ENCODE results near the gene FBXL17. TPM values are rescaled to one million over a fixed set of nuclear protein-coding genes. Genes with fewer than 3 reads are reported as not detected.

The FBXL17 gene
- total and polyA plus RNA-seq, 7 donors = 6.2 to 36.1 (median 30.3) TPM

DNA sequence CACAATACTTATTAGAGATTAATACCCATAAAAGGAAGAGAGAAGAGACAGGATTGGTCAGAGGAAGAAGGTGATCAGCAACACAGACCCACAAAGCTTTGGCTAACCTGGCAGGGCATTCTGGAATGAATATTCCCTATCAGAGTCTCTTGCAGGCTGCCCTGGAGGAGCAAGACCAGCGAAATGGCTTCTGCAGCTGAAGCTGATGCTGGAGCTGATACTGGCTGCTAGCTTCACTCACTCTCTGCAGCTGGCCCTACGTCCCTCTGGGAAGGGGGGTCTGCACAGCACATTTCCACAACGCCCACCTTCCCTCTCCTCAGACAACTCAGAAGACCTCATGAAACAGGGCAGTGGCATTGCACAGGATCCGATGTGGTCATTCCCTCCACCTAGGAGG lies 541.3 kb downstream of the FBXL17 start:
- no peak for DNase-seq
- Histone ChIP-seq H3K4me3 (no peak overlapping the region), H3K4me1 (no peaks in the 10 kb centered on the region), H3K9me3 (no peaks in the 10 kb centered on the region), H3K27me3 (ENCODE audit: insufficient read depth in 3 of 3, low read length in 2 of 3) (no peaks in the 10 kb centered on the region), H3K36me3 (ENCODE audit: insufficient read depth in 1 of 2, low read depth in 1 of 2) (no peaks in the 10 kb centered on the region), H3K27ac (no peak overlapping the region)
- TF ChIP-seq, protein P1, sequence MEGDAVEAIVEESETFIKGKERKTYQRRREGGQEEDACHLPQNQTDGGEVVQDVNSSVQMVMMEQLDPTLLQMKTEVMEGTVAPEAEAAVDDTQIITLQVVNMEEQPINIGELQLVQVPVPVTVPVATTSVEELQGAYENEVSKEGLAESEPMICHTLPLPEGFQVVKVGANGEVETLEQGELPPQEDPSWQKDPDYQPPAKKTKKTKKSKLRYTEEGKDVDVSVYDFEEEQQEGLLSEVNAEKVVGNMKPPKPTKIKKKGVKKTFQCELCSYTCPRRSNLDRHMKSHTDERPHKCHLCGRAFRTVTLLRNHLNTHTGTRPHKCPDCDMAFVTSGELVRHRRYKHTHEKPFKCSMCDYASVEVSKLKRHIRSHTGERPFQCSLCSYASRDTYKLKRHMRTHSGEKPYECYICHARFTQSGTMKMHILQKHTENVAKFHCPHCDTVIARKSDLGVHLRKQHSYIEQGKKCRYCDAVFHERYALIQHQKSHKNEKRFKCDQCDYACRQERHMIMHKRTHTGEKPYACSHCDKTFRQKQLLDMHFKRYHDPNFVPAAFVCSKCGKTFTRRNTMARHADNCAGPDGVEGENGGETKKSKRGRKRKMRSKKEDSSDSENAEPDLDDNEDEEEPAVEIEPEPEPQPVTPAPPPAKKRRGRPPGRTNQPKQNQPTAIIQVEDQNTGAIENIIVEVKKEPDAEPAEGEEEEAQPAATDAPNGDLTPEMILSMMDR (IDR thresholded peaks at IDR 0.05) = no peak
- no peak for ATAC-seq
- intact Hi-C loops (cut with DNase I) = no loop called here
- whole genome bisulfite sequencing, 3 donors = 63 to 72% (median 67%) methylated on average over 4 of the region's 4 CpGs

DNA sequence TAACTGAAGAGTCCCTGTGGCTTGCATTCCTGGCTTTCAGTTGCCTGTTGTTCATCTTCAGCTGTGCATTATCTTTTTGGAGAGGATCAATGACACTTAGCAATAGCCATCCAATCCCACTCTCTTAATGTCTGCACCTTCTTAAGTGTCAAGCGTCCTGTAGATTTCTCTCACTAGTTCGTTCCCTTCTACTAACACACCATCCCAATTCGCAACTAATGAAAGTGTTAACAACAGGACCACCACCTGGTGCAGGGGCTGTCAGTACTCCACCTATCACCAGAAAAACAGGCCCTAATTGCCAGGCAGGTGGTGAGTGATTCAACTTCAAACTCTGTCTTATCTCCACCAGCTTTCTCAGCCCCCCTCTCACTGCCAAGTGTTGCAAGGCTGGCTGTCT lies 541.7 kb downstream of the FBXL17 start:
- Histone ChIP-seq H3K4me3 (no peak overlapping the region), H3K36me3 (ENCODE audit: insufficient read depth in 1 of 2, low read depth in 1 of 2) (no peaks in the 10 kb centered on the region), H3K27me3 (ENCODE audit: insufficient read depth in 3 of 3, low read length in 2 of 3) (no peaks in the 10 kb centered on the region), H3K27ac (no peak overlapping the region), H3K4me1 (no peaks in the 10 kb centered on the region), H3K9me3 (no peaks in the 10 kb centered on the region)
- TF ChIP-seq, protein P1 (IDR thresholded peaks at IDR 0.05) = no peak
- intact Hi-C loops (cut with DNase I) = no loop called here
- WGBS, 3 donors = 81 to 96% (median 85%) methylated on average over 3 of the region's 3 CpGs
- DNase-seq = no peak
- no peak for ATAC-seq

DNA sequence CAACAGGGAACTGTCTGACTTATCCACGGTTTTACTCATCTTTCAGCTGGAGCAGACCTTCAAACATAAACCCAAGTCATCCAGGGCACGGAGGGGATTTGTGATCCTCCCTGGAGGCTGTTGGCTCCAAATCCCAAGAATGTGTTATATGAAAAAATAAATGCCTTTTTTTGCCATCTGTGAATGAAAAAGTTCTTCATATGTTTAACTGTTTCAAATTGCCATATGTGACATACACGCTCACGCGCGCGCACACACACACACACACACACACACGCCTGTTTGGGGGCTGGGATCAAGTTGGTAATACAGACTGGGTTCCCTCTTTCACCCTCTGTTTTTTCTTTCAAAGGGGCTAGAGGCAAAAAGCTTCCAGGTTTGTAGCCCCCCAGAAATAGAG lies 546.8 kb downstream of the FBXL17 start:
- WGBS, 3 donors = 70 to 76% (median 74%) methylated on average over 8 of the region's 8 CpGs
- H3K4me1 ChIP-seq = no peaks in the 10 kb centered on the region
- TF ChIP-seq, protein P1 (IDR thresholded peaks at IDR 0.05) = no peak
- no peak overlapping the region for H3K4me3 ChIP-seq
- no peaks in the 10 kb centered on the region for H3K9me3 ChIP-seq
- intact Hi-C loops (cut with DNase I) = no loop called here
- no peaks in the 10 kb centered on the region for H3K36me3 ChIP-seq (ENCODE audit: insufficient read depth in 1 of 2, low read depth in 1 of 2)
- no peak overlapping the region for H3K27ac ChIP-seq
- no peak for DNase-seq
- no peak for ATAC-seq
- no peaks in the 10 kb centered on the region for H3K27me3 ChIP-seq (ENCODE audit: insufficient read depth in 3 of 3, low read length in 2 of 3)

DNA sequence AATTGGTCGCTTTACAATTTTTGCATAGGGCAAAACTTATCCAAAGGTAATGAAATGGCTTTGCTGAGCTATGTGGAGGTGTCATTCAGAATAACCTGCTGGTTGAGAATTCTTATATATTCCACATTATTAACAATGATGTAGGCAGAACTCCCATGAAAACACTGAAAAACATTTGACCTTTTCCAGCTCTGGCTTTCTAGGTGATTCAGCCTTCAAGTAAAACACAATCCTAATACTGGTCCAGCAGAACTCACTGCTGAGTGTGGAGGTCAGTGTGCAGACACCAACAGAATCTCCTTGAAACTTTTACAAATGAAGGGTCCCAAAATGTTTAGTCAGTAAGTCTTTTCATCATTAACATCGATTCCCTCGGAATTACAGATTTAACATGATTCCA lies 549.2 kb downstream of the FBXL17 start:
- no peaks in the 10 kb centered on the region for H3K27me3 ChIP-seq (ENCODE audit: insufficient read depth in 3 of 3, low read length in 2 of 3)
- no peaks in the 10 kb centered on the region for H3K4me1 ChIP-seq
- H3K36me3 ChIP-seq (ENCODE audit: insufficient read depth in 1 of 2, low read depth in 1 of 2) = no peaks in the 10 kb centered on the region
- WGBS, 3 donors = 94 to 96% (median 96%) methylated on average over 3 of the region's 3 CpGs
- DNase-seq (no peak), ATAC-seq (no peak)
- no peak overlapping the region for H3K4me3 ChIP-seq
- TF ChIP-seq, protein P1 (IDR thresholded peaks at IDR 0.05) = no peak
- H3K27ac ChIP-seq = no peak overlapping the region
- intact Hi-C loops (cut with DNase I) = no loop called here
- H3K9me3 ChIP-seq = no peaks in the 10 kb centered on the region

DNA sequence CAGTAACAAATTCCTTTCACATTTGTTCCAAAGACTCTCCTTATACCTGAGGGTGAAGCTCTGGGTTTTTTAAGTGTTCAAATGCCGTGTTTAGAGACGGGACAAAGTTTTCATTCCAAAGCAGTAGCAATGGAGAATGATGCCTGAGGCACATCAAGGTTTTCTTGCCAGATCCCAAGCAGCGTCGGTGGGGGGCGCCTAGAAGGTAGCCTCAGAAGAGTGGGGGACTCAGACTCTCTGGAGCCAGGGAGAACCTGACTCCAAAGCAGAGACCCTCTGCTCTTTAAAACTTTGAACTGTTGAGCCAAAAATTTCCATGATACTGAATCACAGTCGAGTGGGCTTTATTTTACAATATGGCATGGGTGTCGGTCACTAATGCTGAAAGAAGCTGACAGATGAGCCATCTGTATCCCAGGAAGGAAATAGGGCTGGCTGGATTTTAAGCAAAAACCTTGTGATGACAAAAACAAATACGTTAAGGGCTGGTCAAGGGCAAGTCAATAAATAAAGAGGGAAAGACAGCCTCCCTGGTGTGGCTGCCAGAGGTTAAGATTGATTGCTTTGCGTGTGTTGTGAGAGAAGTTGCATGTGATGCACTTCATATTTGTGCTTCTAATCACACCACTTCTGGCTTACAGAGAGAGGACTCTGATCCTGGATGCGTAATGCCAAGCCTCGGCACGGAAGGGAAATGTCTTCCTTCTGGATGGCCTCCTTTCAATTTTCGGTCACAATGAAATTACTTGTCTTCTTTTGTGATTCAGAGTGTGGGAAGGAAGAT lies 550.1 kb downstream of the FBXL17 start:
- intact Hi-C loops (cut with DNase I) = no loop called here
- Histone ChIP-seq H3K27me3 (ENCODE audit: insufficient read depth in 3 of 3, low read length in 2 of 3) (no peaks in the 10 kb centered on the region), H3K36me3 (ENCODE audit: insufficient read depth in 1 of 2, low read depth in 1 of 2) (no peaks in the 10 kb centered on the region), H3K27ac (no peak overlapping the region), H3K4me3 (no peak overlapping the region), H3K4me1 (no peaks in the 10 kb centered on the region), H3K9me3 (no peaks in the 10 kb centered on the region)
- WGBS, 3 donors = 47 to 58% (median 55%) methylated on average over 13 of the region's 13 CpGs
- no peak for ATAC-seq
- TF ChIP-seq, protein P1 (IDR thresholded peaks at IDR 0.05) = no peak
- no peak for DNase-seq

Data from psoas muscle (tissue), 8 donors.